GM13976 (cell line): Measurements from ENCODE around the gene PSPC1.

Experiments
- DNase-seq: peaks from one replicate; pipeline ENCODE4 v3.0.0; 2012; ENCODE audit warnings: low spot score
- CTCF ChIP-seq: IDR thresholded peaks from 2 replicates; pipeline ENCODE4 v1.5.1; 2012; ENCODE audit warnings: borderline replicate concordance, mild to moderate bottlenecking; ENCODE audit not compliant: insufficient read depth; ENCODE audit errors: extremely low read depth, missing control alignments, control extremely low read depth
- in situ Hi-C: fragments of 300-500 bp; cut with MboI; formaldehyde crosslinking; loops from one replicate; pipeline ENCODE4 v1.12.0; 2022; ENCODE audit warnings: low sequenced_read_pairs, mixed read lengths, inconsistent platforms; ENCODE audit not compliant: unreplicated experiment

Gene PSPC1

GRCh38 chr13:19673473-19674430 lies 109.0 kb downstream of the PSPC1 start:
- no peak for TF ChIP-seq CTCF
- in situ Hi-C loops: loop anchor here (10.0 to 25.0 kb wide), 2 partner anchors 61 to 289 kb away; partner anchors contain the start of gene ZMYM2
- DNase-seq: no peak

- DNase-seq: no peak
- no peak for TF ChIP-seq CTCF
- in situ Hi-C loops: loop anchor here (10.0 to 25.0 kb wide), 2 partner anchors 62 to 289 kb away; partner anchors contain the start of gene ZMYM2
These were observed 109.8 kb downstream of the PSPC1 start for GRCh38 chr13:19672990-19673389.

- DNase-seq: no peak
- TF ChIP-seq CTCF: no peak
- in situ Hi-C loops: loop anchor here (10.0 to 25.0 kb wide), 2 partner anchors 65 to 292 kb away; partner anchors contain the start of gene ZMYM2
These were observed 112.6 kb downstream of the PSPC1 start for GRCh38 chr13:19670147-19670546.

- TF ChIP-seq CTCF: no peak
- in situ Hi-C loops: loop anchor here (25.0 kb wide), 1 partner anchor 294 kb away; the partner anchor contains the start of gene ZMYM2
- DNase-seq: no peak
These were observed 114.0 kb downstream of the PSPC1 start for GRCh38 chr13:19668778-19669177.

- in situ Hi-C loops: loop anchor here (25.0 kb wide), 1 partner anchor 297 kb away; the partner anchor contains the start of gene ZMYM2
- no peak for DNase-seq
- TF ChIP-seq CTCF: no peak
These were observed 117.3 kb downstream of the PSPC1 start for GRCh38 chr13:19665427-19665859.

GRCh38 chr13:19664481-19665230 lies 118.1 kb downstream of the PSPC1 start:
- no peak for DNase-seq
- no peak for TF ChIP-seq CTCF
- in situ Hi-C loops: loop anchor here (25.0 kb wide), 1 partner anchor 298 kb away; the partner anchor contains the start of gene ZMYM2
